HepG2 (cell line): ENCODE data around the gene GAS6. TPM values are rescaled to one million over a fixed set of nuclear protein-coding genes. Genes with fewer than 3 reads are reported as not detected.

ENCODE experiments used
- ATAC-seq: fragments of 200-7000 bp; cut with Tn5 transposase; 3 replicates; pipeline ENCODE4 v1.9.1; 2020; ENCODE audit warnings: mild to moderate bottlenecking, moderate library complexity
- BruUV-seq: library from RNA; stranded (reverse); fragments of 400-500 nt; replicated peaks from 2 replicates; lab custom pipeline; 2021; lab: Mats Ljungman, UMichigan
- CTCF ChIA-PET: fragments of 300-600 bp; formaldehyde crosslinking; extraction: SDS; loops from one replicate; lab custom pipeline; 2021; ENCODE audit warnings: low total read pairs, inconsistent platforms, low intra/inter-chr PET ratio; lab: Yijun Ruan, JAX
- POLR2A ChIA-PET: fragments of 350-600 bp; sonication (Branson Sonifier 250); formaldehyde crosslinking; loops from one replicate; lab custom pipeline; 2020; ENCODE audit warnings: antibody characterized with exemption, inconsistent platforms; lab: Yijun Ruan, JAX
- DNase-seq: peaks from one replicate; pipeline ENCODE4 v3.0.0-alpha.2; 2015; ENCODE audit warnings: low spot score
- FAIRE-seq: peaks from 3 replicates; lab custom pipeline; 2011; peaks lifted over from hg19 to GRCh38; lab: Jason Lieb, UNC
- H2AFZ ChIP-seq: one replicate; pipeline ENCODE4 v1.6.1; 2011; ENCODE audit warnings: low read length, inconsistent platforms
- H3K27ac ChIP-seq: fragments of 300-600 bp; 3 replicates; pipeline ENCODE4 v1.8.0; 2011; ENCODE audit warnings: mixed run types, mild to moderate bottlenecking, mixed read lengths, low read length, inconsistent platforms; ENCODE audit not compliant: insufficient read depth; ENCODE audit errors: extremely low read length
- H3K27me3 ChIP-seq, 2 experiments: fragments of 200-600 bp in 1 of 2; 2 replicates in 1 of 2; 3 replicates in 1 of 2; pipeline versions ENCODE4 v1.6.0 to v1.8.0; 2011; ENCODE audit warnings: low read length in 2 of 2, mild to moderate bottlenecking in 2 of 2, moderate library complexity in 2 of 2, inconsistent platforms in 1 of 2; ENCODE audit not compliant: insufficient read depth in 2 of 2, control insufficient read depth in 1 of 2
- H3K36me3 ChIP-seq, 2 experiments: fragments of 200-600 bp in 1 of 2; replicated peaks in 1 of 2; 2 replicates in 1 of 2; 3 replicates in 1 of 2; pipeline versions ENCODE4 v1.5.1 to v1.8.0; 2011; ENCODE audit warnings: low read length in 2 of 2, inconsistent platforms in 1 of 2; ENCODE audit not compliant: insufficient read depth in 2 of 2, control insufficient read depth in 1 of 2
- H3K4me1 ChIP-seq: 2 replicates; pipeline ENCODE4 v1.5.1; 2012; ENCODE audit warnings: low read length, inconsistent platforms; ENCODE audit not compliant: insufficient read depth
- H3K4me2 ChIP-seq: 2 replicates; pipeline ENCODE4 v1.6.0; 2011; ENCODE audit warnings: low read depth, low read length, inconsistent platforms
- H3K4me3 ChIP-seq, 3 experiments: fragments of 200-600 bp in 1 of 3; sonication (generic), shearing (Covaris generic) in 1 of 3; replicated peaks in 1 of 3; 2 replicates each; pipeline ENCODE4 v1.5.1; 2011 to 2016; ENCODE audit warnings: low read length in 3 of 3, inconsistent platforms in 2 of 3, low read depth in 2 of 3, mild to moderate bottlenecking in 2 of 3, control low read depth in 1 of 3, mixed read lengths in 1 of 3; ENCODE audit not compliant: insufficient read depth in 1 of 3
- H3K79me2 ChIP-seq: one replicate; pipeline ENCODE4 v1.6.1; 2011; ENCODE audit warnings: low read length, inconsistent platforms; ENCODE audit not compliant: insufficient read depth
- H3K9ac ChIP-seq: 2 replicates; pipeline ENCODE4 v1.6.0; 2011; ENCODE audit warnings: mild to moderate bottlenecking, low read depth, low read length, inconsistent platforms; ENCODE audit not compliant: insufficient read depth
- H3K9me3 ChIP-seq: 2 replicates; pipeline ENCODE4 v1.5.1; 2012; ENCODE audit warnings: mild to moderate bottlenecking, low read length
- H4K20me1 ChIP-seq: 2 replicates; pipeline ENCODE4 v1.6.0; 2011; ENCODE audit warnings: inconsistent platforms, mild to moderate bottlenecking, low read length, moderate library complexity; ENCODE audit not compliant: insufficient read depth
- HMGA1 ChIP-seq: sonication (generic); formaldehyde crosslinking; conservative IDR thresholded peaks from 2 replicates; pipeline ENCODE4 v1.4.0; 2020; ENCODE audit warnings: missing genetic modification reagents
- HNRNPLL ChIP-seq: fragments of 200-400 bp; formaldehyde crosslinking; IDR thresholded peaks from 2 replicates; pipeline ENCODE4 v1.6.1; 2017; ENCODE audit warnings: mild to moderate bottlenecking, low read depth, low read length; ENCODE audit not compliant: poor library complexity, severe bottlenecking
- HOMEZ ChIP-seq: IDR thresholded peaks from 2 replicates; pipeline ENCODE4 v1.6.1; 2016; ENCODE audit warnings: low read depth
- MYC ChIP-seq: sonication (generic); formaldehyde crosslinking; IDR thresholded peaks from 2 replicates; pipeline ENCODE4 v1.9.0; 2021; ENCODE audit warnings: missing genetic modification reagents, borderline replicate concordance
- SIX4 ChIP-seq: sonication (generic); formaldehyde crosslinking; IDR thresholded peaks from 2 replicates; pipeline ENCODE4 v1.4.0; 2020; ENCODE audit warnings: missing genetic modification reagents
- TFDP1 ChIP-seq: IDR thresholded peaks from 2 replicates; pipeline ENCODE4 v1.6.1; 2016; ENCODE audit warnings: missing compliant biosample characterization, missing genetic modification reagents, borderline replicate concordance
- ZNF501 ChIP-seq: sonication (generic); formaldehyde crosslinking; IDR thresholded peaks from 2 replicates; pipeline ENCODE4 v1.5.1; 2020; ENCODE audit warnings: mild to moderate bottlenecking, moderate library complexity, missing genetic modification reagents
- WGBS: methylation state at CpG from one replicate; pipeline ENCODE4 v1.1.6; 2017; ENCODE audit warnings: low lambda C conversion rate; 5-methylcytosine and 5-hydroxymethylcytosine counted together
- in situ Hi-C: cut with HindIII; loops from 2 replicates; pipeline ENCODE4 v1.10.0; 2017; ENCODE audit warnings: low pct_unique_long_range_greater_than_20kb; ENCODE audit not compliant: extremely low pct_ligation_motif_present
- intact Hi-C: fragments of 100-400 bp; cut with micrococcal nuclease; formaldehyde crosslinking; loops from one replicate; pipeline ENCODE4 v1.10.0; 2022; ENCODE audit not compliant: unreplicated experiment
- polyA plus RNA-seq, 8 experiments: library from polyadenylated mRNA; depleted of rRNA in 3 of 8; stranded (reverse) in 7 of 8; unstranded in 1 of 8; fragments of >200 nt; fragmentation: Illumina TruSeq in 4 of 8; extraction: Trizol in 4 of 8; gene quantifications; 2 replicates each; pipeline versions ENCODE4 v1.2.1 to v1.2.3, GENCODE V29; 2011 to 2016; ENCODE audit warnings: low read depth in 4 of 8, missing spikeins in 1 of 8, mixed read lengths in 1 of 8; ENCODE audit not compliant: insufficient read depth in 1 of 8
- total RNA-seq, 5 experiments: library from RNA; depleted of rRNA; stranded (reverse); fragments of >200 nt; fragmentation: Illumina TruSeq; extraction: Trizol; gene quantifications; 2 replicates each; pipeline ENCODE4 v1.2.3, GENCODE V29; 2016; ENCODE audit warnings: low read depth in 1 of 5
- TF ChIP-seq, protein P1 (sequence below): sonication (generic); formaldehyde crosslinking; conservative IDR thresholded peaks from 2 replicates; pipeline ENCODE4 v1.4.0; 2020; ENCODE audit warnings: missing genetic modification reagents
- TF ChIP-seq, protein P2 (sequence below): sonication (generic); formaldehyde crosslinking; IDR thresholded peaks from 2 replicates; pipeline ENCODE4 v1.5.1; 2020; ENCODE audit warnings: mild to moderate bottlenecking, missing genetic modification reagents, borderline replicate concordance

The GAS6 gene
- total and polyA plus RNA-seq, 2 of the 13 experiments (the other 11 are each of a cell fraction or from before 2014, with no cell fraction given), result 0.09 to 0.24 TPM

- TF ChIP-seq, protein P1, sequence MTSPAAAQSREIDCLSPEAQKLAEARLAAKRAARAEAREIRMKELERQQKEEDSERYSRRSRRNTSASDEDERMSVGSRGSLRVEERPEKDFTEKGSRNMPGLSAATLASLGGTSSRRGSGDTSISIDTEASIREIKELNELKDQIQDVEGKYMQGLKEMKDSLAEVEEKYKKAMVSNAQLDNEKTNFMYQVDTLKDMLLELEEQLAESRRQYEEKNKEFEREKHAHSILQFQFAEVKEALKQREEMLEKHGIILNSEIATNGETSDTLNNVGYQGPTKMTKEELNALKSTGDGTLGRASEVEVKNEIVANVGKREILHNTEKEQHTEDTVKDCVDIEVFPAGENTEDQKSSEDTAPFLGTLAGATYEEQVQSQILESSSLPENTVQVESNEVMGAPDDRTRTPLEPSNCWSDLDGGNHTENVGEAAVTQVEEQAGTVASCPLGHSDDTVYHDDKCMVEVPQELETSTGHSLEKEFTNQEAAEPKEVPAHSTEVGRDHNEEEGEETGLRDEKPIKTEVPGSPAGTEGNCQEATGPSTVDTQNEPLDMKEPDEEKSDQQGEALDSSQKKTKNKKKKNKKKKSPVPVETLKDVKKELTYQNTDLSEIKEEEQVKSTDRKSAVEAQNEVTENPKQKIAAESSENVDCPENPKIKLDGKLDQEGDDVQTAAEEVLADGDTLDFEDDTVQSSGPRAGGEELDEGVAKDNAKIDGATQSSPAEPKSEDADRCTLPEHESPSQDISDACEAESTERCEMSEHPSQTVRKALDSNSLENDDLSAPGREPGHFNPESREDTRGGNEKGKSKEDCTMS (CRISPR knock-in tag), result no peak
- TF ChIP-seq HMGA1, result no peak
These were observed 31.6 kb upstream of the GAS6 start (continued) for GRCh38 chr13:113895436-113895835.

GRCh38 chr13:113890774-113891480 is 27.1 kb upstream of the GAS6 start:
- Histone ChIP-seq H3K27ac (no peak overlapping the region), H3K9me3 (no peaks in the 10 kb centered on the region), H3K36me3 (no peaks in the 10 kb centered on the region), H3K4me1 (no peaks in the 10 kb centered on the region), H3K4me3 (no peak overlapping the region), H3K27me3 (peaks cover 0 to 13% of the 10 kb centered on the region in 2 experiments; a peak in 1 of 5 replicates), H4K20me1 (no peaks in the 10 kb centered on the region), H3K9ac (no peak overlapping the region), H3K79me2 (no peaks in the 10 kb centered on the region), H2AFZ (no peak overlapping the region), H3K4me2 (no peak overlapping the region)
- ChIA-PET CTCF (no interaction called here), POLR2A (no interaction called here)
- no peak for ATAC-seq
- intact Hi-C loops (no loop called here), in situ Hi-C loops (no loop called here)
- 3% methylated on average over 2 of the region's 2 CpGs for WGBS
- TF ChIP-seq HOMEZ (no peak), MYC (CRISPR knock-in tag) (no peak), TFDP1 (CRISPR knock-in tag) (no peak), ZNF501 (no peak), HNRNPLL (no peak), SIX4 (no peak)
- TF ChIP-seq, protein P2, sequence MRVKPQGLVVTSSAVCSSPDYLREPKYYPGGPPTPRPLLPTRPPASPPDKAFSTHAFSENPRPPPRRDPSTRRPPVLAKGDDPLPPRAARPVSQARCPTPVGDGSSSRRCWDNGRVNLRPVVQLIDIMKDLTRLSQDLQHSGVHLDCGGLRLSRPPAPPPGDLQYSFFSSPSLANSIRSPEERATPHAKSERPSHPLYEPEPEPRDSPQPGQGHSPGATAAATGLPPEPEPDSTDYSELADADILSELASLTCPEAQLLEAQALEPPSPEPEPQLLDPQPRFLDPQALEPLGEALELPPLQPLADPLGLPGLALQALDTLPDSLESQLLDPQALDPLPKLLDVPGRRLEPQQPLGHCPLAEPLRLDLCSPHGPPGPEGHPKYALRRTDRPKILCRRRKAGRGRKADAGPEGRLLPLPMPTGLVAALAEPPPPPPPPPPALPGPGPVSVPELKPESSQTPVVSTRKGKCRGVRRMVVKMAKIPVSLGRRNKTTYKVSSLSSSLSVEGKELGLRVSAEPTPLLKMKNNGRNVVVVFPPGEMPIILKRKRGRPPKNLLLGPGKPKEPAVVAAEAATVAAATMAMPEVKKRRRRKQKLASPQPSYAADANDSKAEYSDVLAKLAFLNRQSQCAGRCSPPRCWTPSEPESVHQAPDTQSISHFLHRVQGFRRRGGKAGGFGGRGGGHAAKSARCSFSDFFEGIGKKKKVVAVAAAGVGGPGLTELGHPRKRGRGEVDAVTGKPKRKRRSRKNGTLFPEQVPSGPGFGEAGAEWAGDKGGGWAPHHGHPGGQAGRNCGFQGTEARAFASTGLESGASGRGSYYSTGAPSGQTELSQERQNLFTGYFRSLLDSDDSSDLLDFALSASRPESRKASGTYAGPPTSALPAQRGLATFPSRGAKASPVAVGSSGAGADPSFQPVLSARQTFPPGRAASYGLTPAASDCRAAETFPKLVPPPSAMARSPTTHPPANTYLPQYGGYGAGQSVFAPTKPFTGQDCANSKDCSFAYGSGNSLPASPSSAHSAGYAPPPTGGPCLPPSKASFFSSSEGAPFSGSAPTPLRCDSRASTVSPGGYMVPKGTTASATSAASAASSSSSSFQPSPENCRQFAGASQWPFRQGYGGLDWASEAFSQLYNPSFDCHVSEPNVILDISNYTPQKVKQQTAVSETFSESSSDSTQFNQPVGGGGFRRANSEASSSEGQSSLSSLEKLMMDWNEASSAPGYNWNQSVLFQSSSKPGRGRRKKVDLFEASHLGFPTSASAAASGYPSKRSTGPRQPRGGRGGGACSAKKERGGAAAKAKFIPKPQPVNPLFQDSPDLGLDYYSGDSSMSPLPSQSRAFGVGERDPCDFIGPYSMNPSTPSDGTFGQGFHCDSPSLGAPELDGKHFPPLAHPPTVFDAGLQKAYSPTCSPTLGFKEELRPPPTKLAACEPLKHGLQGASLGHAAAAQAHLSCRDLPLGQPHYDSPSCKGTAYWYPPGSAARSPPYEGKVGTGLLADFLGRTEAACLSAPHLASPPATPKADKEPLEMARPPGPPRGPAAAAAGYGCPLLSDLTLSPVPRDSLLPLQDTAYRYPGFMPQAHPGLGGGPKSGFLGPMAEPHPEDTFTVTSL (CRISPR knock-in tag), result no peak
- BruUV-seq, result no TSS peak
- no peak for FAIRE-seq
- no peak for DNase-seq
